Bronchial epithelial cell (primary cell): ENCODE results near the gene CFAP46. TPM values are rescaled to one million over a fixed set of nuclear protein-coding genes. Genes with fewer than 3 reads are reported as not detected.

Experiments used
- DNase-seq: peaks from one replicate; pipeline ENCODE4 v3.0.0-alpha.2; 2010; ENCODE audit warnings: low read depth
- FAIRE-seq: peaks from 2 replicates; lab custom pipeline; 2011; peaks lifted over from hg19 to GRCh38; lab: Jason Lieb, UNC
- H3K27me3 ChIP-seq: 2 replicates; pipeline ENCODE4 v1.5.1; 2011; ENCODE audit warnings: low read length; ENCODE audit not compliant: control insufficient read depth, insufficient read depth
- H3K36me3 ChIP-seq: 2 replicates; pipeline ENCODE4 v1.5.1; 2011; ENCODE audit warnings: low read length; ENCODE audit not compliant: control insufficient read depth, insufficient read depth
- H3K4me3 ChIP-seq: 2 replicates; pipeline ENCODE4 v1.5.1; 2011; ENCODE audit warnings: mild to moderate bottlenecking, low read depth, low read length, control low read depth
- total RNA-seq: library from RNA; depleted of rRNA; stranded (reverse); fragments of >200 nt; gene quantifications from 2 replicates; pipeline ENCODE4 v1.2.1, GENCODE V29; 2014
- TF ChIP-seq, protein P1 (sequence below): IDR thresholded peaks from 2 replicates; pipeline ENCODE4 v1.5.1; 2011; ENCODE audit warnings: mild to moderate bottlenecking, moderate library complexity, low read length, control low read depth, inconsistent platforms; ENCODE audit not compliant: insufficient read depth, severe bottlenecking

Gene CFAP46
- total RNA-seq, 1 donor from 2014 or later, result 0.26 TPM

DNA sequence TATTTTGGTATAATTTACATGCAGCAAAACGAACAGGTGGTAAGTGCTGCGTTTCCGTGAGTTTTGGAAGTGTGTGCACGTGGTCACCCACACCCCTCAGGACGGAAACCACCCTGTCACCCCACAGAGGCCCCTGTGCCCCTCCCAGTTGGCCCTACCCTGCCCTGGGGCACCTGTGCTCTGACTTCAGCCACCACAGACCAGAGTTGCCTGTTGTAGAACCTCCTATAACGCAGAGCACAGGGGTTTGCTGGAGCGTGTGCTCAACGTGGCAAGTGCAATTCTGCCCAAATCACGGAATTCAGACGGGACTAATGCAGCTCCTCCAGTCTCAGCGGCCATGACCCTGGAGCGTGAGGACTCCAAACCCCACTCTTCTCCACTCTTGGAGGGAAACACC is 9.6 kb upstream of the CFAP46 start:
- no peaks in the 10 kb centered on the region for H3K36me3 ChIP-seq
- DNase-seq, result no peak
- no peak for FAIRE-seq
- H3K4me3 ChIP-seq, result no peak overlapping the region
- no peaks in the 10 kb centered on the region for H3K27me3 ChIP-seq
- TF ChIP-seq, protein P1, sequence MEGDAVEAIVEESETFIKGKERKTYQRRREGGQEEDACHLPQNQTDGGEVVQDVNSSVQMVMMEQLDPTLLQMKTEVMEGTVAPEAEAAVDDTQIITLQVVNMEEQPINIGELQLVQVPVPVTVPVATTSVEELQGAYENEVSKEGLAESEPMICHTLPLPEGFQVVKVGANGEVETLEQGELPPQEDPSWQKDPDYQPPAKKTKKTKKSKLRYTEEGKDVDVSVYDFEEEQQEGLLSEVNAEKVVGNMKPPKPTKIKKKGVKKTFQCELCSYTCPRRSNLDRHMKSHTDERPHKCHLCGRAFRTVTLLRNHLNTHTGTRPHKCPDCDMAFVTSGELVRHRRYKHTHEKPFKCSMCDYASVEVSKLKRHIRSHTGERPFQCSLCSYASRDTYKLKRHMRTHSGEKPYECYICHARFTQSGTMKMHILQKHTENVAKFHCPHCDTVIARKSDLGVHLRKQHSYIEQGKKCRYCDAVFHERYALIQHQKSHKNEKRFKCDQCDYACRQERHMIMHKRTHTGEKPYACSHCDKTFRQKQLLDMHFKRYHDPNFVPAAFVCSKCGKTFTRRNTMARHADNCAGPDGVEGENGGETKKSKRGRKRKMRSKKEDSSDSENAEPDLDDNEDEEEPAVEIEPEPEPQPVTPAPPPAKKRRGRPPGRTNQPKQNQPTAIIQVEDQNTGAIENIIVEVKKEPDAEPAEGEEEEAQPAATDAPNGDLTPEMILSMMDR, result no peak

DNA sequence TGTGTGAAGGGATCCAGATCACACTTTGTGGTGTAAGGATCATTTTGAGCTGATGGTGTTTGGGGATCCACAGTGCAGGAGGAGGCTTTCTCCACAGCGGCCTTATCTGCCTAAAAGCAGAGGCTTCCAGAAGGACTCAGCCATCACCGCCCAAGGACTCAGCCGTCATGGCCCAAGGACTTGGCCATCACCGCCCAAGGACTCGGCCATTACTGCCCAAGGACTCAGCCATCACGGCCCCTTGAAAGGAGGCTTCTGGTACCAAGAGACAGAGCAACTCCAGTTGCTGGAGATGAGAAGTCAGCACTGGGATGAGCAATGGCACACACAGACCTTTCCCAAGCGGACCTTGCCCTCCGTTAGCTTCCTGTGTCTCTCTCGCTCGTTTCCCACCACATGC is 6.0 kb upstream of the CFAP46 start:
- TF ChIP-seq, protein P1, result no peak
- peak; percentile 23 for FAIRE-seq

DNA sequence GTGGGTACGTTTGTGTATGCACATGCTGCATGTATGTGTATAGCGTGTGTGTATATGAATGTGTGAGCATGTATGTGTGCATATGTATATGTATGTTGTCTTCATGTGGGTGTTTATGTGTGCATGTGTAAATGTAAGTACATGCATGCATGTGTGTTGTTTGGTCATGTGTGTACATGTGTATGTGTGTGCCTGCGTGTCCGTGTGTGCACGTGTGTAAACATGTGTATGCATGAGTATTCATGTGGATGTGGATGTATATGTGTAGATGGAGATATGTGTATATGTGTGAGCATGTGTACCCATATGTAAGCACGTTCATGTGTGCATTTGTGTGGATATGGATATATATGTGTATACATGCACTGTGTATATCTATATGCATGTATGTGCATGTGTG is 5.5 kb upstream of the CFAP46 start:
- FAIRE-seq (peak; percentile 83), DNase-seq (no peak)
- no peaks in the 10 kb centered on the region for H3K36me3 ChIP-seq
- TF ChIP-seq, protein P1, result no peak
- H3K27me3 ChIP-seq, result no peaks in the 10 kb centered on the region
- H3K4me3 ChIP-seq, result no peak overlapping the region

More for the DNA sequence above, 6.0 kb upstream of the CFAP46 start:
- DNase-seq, result no peak
- no peaks in the 10 kb centered on the region for H3K36me3 ChIP-seq
- H3K4me3 ChIP-seq, result no peak overlapping the region
- no peaks in the 10 kb centered on the region for H3K27me3 ChIP-seq

DNA sequence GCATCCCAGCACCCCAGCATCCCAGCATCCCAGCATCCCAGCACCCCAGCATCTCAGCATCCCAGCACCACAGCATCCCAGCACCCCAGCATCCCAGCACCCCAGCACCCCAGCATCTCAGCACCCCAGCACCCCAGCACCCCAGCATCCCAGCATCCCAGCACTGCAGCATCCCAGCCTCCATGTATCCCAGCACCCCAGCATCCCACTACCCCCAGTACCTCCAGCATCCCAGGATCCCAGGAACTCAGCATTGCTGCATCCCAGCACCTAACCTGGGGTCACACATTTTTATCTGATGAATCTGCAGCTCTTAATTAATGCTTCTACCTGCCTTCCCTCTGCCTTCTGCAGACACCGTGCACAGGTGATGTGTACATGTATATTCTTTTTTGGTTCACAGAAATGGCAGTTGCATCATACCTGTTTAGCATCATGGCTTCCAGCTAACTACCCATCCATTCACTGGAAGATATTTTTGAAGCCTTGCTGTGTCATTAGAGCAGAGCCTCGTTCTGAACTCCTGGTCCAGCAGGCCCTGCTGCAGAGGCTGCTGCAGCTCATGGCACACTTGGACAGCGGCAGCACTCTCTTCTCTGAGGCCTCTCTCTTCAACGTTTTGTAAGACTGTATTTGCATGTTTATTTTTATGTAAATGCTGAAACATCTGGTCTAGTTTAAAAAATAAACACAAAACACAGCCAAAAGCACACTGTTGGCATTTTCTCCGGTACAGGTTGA is 4.6 kb upstream of the CFAP46 start:
- no peak for DNase-seq
- no peaks in the 10 kb centered on the region for H3K27me3 ChIP-seq
- TF ChIP-seq, protein P1, result no peak

DNA sequence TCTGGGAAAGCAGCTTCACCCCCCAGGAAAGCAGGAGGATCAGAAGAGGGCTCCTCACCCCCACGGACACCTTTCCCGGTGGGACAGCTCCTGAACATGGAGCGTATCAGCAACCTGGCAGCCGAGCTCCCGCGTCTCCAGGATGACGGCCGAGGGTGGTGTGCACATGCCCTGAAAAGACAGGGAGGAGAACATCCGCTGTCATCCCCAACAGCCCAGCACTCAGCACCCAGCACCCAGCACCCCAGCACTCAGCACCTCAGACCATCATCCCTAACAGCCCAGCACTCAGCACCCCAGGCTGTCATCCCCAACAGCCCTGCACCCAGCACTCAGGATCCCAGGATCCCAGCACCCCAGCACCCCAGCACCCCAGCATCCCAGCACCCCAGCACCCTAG is 3.9 kb upstream of the CFAP46 start:
- TF ChIP-seq, protein P1, result no peak
- FAIRE-seq (no peak), DNase-seq (no peak)
- Histone ChIP-seq H3K36me3 (no peaks in the 10 kb centered on the region), H3K27me3 (no peaks in the 10 kb centered on the region), H3K4me3 (no peak overlapping the region)

More for the DNA sequence above, 4.6 kb upstream of the CFAP46 start:
- Histone ChIP-seq H3K4me3 (no peak overlapping the region), H3K36me3 (no peaks in the 10 kb centered on the region)
- FAIRE-seq, result no peak

DNA sequence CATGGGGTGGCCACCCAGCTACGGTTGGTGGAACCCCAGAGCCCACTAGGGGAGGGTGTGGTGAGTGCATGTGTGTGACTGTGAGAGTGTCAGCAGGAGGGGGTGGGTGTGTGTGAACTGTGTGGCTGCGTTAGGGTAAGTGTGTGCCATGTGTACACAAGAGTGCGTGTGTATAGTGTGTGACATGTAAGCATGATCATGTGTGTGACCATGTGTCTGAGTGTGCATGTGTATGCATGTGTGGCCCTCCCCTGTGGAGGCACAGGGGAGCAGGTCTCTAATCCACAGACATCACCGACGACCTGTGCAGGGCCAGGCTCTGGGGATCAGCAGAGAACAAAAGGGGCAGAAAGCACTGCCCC is 3.5 kb upstream of the CFAP46 start:
- no peaks in the 10 kb centered on the region for H3K27me3 ChIP-seq
- FAIRE-seq (peak; percentile 91), DNase-seq (no peak)
- no peak overlapping the region for H3K4me3 ChIP-seq
- no peaks in the 10 kb centered on the region for H3K36me3 ChIP-seq
- TF ChIP-seq, protein P1, result no peak
